ENCODE data around the gene CCDC81.

CCDC81 gene

DNA sequence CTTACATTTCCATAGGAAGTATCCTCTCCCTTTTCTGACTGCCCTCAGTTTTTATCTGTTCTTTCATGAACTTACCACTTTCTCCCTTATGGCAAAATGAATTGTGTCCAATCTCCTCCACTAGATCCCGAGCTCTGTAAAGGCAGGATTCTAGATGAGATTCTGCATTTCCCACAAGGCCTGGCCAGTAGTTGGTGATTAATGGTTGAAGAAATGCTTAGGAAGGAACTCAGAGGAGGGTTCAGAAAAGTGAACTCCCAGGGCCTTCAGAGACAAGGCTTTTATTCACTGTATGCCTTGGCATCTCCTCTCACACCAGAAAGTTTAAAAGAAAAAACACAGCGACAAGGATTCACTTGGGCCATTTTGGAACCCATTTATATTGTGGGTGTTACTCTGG lies 66.2 kb downstream of the CCDC81 start:
- no peak for DNase-seq (ENCODE audit: low spot score)

DNA sequence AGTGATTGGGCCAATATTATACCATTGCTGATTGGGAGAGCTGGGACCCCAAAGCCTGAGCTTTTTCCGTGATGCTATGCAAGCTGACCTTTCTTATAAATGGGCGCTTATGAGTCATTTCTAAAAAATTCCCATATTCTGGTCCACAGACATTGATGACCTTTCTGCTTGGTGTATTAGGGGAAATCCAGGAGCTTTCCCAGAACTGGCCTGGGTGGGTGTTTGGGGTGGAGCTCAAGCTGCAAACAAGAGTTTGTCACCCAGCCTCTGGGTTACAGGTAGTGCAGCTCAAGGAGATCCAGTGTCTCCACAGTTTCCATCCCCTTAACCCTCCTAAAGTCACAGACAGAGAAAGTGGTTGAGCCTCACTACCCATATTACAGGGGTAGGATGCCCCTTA lies 67.7 kb downstream of the CCDC81 start:
- no peak for DNase-seq (ENCODE audit: low spot score)

DNA sequence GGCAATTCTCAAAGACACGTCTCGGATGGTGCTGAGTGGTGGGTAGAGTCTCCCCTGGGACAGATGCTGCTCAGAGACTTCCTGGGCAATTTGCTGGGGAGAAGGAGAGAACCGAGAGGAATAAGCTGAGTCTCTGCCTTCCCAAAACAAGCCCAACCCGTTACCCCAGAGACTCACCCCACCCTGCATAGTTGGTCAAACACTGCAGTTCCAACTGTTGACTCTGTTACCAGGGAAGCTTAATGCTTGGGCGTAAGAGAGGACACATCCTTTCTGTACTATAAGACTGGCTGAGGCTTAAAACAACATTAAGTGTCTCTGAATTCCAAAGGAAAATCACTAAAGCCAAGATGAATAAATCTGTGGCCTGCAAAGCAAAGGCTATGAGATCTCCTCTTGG lies 68.1 kb downstream of the CCDC81 start:
- DNase-seq (ENCODE audit: low spot score) = no peak

DNA sequence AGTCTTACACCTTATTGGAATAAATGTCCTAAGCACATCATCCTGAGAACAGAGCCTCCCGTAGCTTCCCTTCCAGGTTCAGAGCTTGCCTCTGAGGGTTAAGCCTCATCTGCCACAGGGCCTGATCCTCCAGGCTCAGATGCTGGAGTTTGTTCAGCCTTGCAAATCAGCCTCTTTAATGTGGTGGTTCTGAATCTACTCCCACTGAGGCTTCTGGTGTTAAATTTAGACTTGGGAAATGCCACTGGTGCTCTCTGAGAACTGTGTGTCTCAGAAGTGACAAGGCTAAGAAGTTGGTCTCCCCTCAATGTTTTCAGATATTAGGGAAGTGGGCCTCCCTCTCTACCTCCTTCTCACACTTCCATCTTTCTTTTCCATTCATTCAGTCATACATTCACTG lies 68.7 kb downstream of the CCDC81 start:
- DNase-seq (ENCODE audit: low spot score) = no peak

DNA sequence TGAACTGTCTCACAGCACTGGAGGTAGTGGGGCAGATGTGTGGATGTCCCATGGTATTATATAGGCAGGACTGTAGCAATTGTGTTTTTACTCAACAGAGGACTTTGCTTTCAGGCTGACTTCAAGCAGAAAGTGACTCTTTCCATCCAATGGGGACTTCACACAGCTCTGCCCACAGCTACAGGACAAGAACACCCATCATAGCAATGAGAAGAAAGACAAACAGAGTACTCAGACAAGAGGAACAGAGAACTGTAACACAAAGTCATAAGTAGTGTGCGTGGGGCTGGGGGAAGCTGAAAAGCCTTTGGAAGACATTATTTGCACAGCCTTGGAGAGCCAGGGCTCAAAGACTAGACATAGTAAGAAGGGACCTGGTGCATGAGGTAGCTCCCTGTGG lies 70.3 kb downstream of the CCDC81 start:
- DNase-seq (ENCODE audit: low spot score) = no peak

DNA sequence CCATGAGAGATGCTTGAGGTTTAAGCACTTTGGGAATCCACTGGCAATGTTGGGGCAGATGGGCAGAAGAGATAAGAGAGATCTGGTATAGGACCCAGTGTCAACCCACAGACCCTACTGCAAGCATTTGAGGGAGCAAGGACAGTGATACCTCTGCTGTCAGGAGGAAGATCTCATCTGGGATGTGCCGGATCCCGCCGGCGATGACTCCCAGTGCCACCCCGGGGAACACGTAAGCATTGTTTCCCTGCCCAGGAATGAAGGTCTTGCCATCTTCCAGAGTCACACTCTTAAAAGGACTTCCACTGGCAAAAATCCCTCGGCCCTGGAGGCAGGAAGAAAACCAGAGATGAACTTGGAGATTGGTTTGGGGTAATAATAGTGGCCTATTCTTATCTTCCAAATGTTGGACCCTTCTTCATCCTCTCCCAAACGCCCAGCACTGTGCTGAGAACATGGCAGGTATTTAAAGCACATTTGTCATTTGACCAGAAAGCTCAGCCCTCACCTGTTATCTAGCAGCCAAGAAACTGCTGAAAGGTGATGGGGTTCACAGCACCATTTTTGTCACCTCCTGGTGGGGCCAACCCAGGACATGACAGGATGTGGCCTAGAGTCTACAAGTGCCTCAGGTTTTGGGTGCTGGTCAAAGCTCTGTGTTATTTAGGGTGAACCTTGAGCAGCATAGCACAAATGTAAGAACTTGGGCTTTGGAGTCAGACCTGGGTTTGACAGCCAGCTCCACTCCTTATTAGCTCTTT lies 71.7 kb downstream of the CCDC81 start:
- no peak for DNase-seq (ENCODE audit: low spot score)

DNA sequence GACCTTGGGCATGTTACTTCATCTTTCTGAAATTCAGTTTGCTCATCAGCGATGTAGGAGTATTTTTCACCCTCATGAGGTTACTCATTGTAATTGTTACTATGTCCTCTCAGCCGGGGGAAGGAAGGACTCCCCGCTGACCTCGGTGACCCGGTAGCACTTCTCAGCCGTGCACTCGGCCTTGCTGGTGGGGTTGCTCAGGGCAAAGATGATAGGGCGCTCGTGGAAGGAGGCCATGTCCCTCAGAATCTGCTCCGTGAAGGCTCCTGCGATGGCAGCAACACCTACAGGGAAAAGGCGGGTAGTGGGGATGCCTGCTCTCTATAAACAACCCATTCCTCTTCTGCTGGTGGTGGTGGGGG lies 72.2 kb downstream of the CCDC81 start:
- no peak for DNase-seq (ENCODE audit: low spot score)

DNA sequence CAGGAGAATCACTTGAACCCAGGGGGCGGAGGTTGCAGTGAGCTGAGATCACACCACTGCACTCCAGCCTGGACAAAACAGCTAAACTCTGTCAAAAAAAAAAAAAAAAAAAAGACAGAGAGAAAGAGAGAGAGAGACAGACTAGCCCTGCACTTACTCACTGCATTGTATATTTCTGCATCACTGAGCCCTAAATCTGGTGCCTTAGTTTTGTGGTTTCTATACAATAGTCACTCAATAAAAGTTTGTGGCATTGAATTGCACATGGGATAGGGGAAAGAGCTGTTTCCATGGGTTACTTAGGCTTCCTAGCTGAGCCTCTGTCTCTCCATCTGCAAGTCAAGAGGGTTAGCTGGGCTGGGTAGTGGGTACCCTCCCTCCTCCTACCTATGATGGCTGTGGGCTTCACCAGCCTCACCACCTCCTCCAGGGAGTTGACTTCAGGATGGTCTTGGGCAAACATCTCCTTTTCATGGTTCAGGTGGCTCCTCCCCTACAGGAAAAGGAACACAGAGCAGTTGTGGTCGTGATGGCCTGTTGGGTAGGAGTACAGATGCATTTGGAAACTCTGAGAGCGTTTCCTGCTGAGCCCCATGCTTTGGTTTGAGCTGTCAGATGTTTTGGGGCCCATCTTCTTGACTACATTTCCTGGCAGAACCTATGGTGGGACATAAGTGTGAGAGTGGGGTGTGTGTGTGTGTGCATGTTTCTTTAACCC lies 73.2 kb downstream of the CCDC81 start:
- no peak for DNase-seq (ENCODE audit: low spot score)

DNA sequence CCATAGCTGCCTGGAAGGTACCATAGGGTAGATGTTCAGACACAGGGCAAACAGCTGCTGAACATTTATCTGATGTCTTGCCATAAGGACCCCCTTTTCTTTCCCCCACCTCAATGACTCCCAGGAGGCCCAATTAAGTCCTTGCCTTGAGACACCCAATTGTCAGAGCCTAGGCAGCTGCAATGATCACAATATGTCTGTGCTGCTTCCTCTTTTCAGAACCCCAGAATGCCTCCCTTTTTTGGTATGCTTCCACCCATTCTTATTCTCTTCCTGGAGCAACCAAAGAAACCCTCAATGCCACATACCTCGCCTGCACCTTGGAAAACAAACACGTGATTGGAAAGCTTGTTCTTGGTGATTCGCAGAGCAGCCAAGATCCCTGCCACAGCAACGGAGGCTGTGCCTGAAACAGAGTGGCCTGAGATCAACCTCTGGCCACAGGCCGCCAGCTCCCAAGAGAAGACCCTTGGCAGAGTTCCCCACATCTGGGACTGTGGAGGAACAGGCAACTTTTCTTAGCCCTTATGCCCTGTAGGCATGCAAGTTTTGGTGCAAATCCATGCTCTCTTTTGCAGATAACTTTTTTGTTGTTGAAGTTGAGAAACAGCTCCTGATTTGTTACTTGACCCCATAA lies 75.4 kb downstream of the CCDC81 start:
- no peak for DNase-seq (ENCODE audit: low spot score)

DNA sequence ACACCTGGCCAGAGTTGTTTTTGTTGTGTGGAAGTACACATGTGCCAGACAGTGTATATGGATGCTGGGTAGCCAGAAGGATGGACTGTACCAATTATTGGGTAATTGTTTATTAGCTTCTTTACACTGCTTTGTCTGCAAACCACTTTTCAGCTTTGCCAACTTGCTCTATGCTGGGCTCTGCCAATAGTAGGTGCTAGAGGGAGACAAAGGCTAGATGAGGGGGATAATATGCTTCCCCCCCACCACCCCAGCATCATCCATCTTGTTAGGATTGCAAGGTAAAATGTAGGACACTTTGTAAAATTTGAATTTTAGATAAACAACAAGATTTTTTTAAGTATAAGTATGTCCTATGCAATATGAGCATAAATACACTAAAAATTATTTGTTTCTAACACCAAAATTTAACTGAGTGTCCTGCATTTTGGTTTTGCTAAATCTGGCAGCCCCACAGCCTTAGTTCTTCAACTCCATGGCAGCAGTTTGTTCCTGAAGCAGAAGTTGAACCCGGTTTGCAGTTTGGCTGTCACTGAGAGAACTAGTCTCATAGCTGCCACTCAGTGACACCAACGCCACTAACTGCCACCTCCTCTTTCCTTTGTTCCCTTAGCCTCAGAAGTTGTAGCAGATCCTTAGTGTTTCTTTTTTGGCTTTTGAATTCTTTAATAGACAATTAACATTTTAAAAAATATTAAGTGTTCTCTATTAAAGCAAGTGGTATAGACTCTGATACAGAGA lies 78.8 kb downstream of the CCDC81 start:
- no peak for DNase-seq (ENCODE audit: low spot score)

DNA sequence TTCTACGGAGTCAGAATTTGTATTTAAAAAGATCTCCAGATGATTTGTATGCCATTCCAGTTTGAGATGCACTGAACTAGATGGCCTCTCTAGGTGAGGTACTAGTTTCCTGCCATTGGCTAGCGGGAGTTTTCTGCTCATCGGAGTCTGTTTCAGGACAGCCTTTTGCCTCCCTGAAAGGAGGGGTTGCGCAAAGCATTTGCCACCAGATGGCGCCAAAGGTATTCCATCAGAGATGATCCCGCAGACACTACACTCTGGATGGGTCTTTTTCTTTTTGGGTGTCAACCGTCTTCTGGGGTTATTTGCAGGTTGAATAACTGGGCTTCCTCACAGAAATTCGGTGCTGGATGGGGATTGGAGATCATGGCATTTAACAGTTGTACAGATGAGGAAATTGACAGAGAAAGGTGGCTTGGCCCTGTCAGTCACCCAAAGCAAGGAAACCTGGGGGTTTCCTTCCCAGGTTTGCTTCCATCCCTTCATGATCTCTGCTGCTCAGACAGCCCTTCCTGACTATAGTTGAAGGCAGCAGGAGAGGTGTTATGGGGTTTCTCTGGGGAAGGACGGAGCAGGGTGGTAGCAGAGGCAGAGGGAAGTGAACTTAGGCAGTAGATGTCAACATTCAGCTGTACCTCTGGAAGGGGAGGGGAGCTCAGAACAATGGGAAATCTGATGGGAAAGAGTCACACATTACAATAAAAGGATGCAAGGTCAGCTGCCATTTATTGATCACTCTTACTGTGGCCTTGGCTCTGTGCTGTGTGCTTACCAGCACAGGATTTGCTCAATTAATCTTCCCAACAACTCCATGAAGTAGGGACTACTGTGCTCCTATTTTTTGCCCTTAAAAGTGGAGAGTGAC lies 81.6 kb downstream of the CCDC81 start:
- DNase-seq (ENCODE audit: low spot score) = peak; percentile 84

DNA sequence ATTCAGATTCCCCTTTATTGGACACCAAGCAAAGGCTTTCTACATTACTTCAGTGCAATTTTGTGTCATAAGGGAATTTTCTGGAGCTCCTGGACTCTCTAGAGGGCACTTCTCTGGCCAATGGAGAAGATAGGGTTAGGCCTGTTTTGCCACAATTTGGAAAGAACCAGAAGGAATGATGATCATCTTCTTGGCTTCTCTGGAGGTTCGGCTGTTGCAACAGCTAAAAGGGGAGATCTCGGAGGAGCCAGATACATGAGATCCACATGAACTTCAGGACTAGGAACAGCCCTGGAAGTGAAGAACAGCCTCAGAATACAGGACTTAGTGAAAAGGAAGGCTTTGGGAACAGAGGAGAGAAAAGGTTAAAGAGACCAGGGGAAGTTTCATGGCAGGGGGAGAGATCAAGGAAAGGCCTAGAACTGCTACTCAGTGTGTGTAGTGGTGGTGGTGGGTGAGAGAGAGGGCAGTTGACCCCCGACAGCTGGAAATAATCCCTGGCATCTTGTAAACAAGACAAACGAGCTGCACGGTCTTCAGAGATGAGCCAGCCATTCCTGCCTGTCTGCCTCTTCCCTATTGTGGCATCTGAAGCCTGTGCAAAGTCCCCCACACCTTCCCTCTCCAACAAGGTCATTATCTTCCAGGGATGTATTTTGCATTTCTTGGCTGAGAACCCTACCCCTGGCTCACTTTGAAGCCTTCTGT lies 83.8 kb downstream of the CCDC81 start:
- peak; percentile 28 for DNase-seq (ENCODE audit: low spot score)

DNA sequence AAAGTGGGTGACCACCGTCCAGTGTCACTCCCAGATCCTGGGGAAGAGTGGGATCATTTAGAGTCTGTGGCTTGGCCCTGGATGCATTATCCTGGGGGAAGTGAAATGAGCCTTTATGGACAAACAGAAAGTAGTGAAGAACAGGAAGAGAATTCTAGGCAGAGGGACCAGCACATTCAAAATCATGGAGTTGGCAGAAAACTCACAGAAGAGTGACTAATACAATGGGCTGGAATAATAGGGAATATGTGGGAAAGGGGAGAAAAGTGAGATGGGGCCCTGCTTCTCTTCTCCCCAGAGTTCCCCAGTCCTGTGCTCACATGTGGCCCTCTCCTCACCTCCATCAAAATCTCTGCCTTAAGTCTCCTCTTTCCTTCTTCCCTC lies 84.3 kb downstream of the CCDC81 start:
- peak; percentile 21 for DNase-seq (ENCODE audit: low spot score)

DNA sequence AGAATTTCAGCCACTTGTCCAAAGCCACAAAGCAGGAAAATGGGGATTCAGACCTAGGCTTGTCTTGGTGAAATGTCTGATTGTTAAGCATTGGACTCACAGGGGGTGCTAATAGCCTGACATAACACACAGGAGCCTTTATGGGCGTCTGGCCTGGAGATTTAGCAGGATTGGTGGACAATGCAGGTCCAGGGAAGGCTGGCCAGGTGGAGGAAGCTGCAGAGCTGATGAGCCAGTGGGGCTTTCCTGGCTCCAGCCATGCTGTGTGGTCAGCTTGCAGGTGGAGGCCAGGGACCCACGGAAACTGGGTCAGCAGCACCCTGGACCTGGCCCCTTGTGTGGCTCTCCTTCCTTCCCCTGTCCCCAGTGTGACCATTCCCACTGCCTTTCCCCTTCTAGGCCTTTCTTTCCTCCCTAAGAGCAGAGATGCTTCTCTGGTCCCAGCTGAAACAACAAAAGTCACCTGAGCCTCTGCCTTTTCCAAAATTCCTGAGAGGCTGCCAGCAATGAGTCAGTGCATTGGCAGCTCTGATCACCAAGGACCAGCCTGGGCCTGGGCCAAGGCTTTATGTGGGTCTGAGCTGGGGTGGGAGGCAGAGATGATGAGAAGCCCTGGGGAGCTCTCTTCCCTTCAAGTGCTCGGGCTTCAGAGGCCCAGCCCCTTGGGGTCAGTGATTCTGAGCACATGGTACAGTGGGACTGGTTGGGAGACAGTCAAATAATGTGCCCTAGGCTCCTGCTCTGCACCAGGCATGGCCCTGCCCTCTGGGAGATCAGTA lies 85.2 kb downstream of the CCDC81 start:
- peak; percentile 84 for DNase-seq (ENCODE audit: low spot score)

DNA sequence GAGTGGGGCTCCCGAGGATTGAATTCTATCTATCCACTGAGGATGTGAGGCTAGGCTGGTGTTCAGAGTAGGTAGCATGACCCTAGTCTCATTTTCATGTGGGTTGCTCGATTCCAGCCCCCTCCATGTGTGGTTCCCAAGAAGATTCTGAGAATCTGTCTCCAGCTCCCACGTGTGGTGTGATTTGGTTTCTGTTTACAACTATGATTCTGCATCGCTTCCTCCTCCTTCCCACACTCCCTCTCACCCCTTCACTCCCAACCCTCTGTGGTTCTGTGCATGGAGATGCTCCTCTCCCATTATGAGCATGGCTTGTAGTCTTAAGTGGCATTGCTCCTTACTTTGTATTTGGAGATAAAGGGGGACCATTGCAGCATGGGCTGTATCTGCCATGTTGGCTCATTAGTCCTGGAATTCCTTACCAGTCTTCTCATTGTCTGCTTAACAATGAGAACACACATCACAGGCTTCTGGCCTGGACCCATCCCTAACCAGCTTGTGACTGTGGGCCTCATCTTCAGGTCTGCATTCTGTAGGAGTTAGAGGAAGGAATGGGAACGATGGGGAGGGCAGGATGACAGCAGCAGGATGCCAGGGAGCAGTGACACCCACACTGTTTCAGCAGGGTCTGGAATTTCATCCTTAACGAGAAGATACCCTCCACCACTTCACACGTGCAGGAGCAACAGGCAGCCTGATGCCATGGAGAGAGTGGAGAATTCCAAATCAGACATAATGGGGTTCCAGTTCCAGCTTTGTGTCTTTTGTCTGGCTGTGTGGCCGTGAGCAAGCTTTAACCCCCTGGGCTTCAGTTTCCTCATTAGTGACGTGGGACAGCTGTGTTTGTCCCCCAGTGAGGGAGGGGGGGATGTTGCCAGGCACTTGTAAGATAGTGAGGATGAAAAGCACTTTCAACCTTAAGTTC lies 86.0 kb downstream of the CCDC81 start:
- DNase-seq (ENCODE audit: low spot score) = no peak

DNA sequence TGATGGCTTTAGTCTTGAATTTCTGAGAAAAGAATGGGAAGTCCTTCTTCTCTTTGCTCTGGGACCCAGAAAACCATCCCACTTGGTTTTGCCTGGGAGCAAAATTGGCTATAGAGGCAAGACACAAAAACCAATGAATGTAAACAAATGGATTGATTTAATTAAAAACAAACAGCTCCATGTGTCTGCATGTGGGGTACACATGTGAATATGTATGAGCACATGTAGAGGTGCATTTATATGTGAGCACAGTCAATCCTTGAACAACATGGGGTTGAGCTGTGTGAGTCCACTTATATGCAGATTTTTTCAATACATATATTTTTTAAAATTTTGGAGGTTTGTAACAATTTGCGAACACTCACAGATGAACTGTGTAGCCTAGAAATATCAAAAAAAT lies 87.2 kb downstream of the CCDC81 start:
- DNase-seq (ENCODE audit: low spot score) = no peak

DNA sequence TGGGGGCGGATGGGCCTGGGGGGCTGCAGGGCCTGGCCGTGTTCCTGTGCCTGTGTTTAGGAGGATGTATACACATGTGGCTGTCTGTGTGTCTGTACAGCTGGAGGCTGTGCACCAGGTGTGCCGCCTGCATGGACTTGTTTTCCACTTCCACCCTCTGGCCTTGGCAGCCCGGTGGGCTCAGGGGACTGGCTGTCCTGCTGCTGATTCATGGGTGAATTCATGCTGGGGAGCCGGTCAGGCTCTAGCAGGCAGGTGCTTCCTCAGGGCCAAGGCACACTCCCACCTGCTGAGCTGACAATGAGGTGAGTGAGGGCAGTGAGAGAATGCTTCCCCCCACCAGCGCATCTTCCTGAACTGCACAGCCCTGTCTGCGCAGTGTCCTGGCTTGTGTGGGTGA lies 88.4 kb downstream of the CCDC81 start:
- no peak for DNase-seq (ENCODE audit: low spot score)

DNA sequence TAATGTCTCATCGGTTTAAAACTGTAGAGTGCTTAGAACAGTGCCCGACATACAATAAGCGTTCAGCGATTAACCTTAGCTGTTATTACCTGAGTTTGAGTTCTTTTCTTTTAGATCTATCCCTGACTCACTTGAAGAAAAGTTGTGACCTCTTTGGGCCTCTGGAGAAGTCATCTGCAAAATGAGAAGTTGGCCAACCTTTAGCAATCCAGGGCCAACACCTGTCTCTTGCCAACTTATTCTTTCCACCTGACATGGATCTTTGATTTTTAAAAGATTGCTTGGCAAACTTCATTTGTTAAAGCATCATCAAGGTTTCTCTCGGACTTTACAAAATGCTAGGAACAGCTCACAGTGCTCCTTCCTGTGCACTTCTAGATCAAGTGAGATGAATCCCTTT lies 89.3 kb downstream of the CCDC81 start:
- no peak for DNase-seq (ENCODE audit: low spot score)

DNA sequence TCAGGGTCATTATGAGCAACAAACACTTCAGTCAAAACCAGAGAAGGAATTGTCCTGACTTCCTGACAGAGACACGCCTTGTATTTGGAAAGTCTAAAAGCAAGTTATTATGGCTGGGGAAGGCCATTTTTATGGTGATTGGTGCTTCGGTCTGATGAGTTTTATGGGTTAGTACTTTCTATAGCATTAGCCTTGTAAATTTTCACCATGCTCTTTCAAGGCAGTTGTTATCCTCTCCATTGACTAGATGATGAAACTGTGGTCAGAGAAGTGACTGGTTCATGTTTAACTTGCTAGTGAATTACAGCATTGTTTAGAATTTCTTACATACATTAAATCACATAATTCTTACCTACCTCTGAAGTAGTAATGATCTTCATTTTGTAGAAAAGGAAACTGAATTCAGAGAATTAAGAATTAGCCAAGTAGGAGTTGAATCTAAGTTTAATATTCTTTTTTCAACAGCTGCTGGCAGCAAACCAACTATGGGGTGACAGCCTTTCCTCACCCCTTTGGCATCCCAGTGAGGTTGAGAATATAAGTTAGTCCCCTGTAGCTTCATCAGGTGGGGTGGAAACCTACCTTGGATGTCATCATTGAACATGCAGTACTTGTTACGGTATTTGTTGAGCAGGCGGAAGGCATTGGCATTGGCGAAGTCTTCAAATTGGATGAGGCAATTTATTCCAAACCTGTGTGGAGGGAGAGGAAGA lies 90.0 kb downstream of the CCDC81 start:
- no peak for DNase-seq (ENCODE audit: low spot score)
